ENCODE data around the gene TRIM24. TPM values are rescaled to one million over a fixed set of nuclear protein-coding genes. Genes with fewer than 3 reads are reported as not detected.
"Not testable (repeated sequence)": the region's sequence is repeated elsewhere in the genome, so short reads cannot be mapped to it uniquely, and the experiment has no call there.

TRIM24 gene
- total RNA-seq, 2 experiments from 2014 or later, result 11.6 to 12.3 TPM

DNA sequence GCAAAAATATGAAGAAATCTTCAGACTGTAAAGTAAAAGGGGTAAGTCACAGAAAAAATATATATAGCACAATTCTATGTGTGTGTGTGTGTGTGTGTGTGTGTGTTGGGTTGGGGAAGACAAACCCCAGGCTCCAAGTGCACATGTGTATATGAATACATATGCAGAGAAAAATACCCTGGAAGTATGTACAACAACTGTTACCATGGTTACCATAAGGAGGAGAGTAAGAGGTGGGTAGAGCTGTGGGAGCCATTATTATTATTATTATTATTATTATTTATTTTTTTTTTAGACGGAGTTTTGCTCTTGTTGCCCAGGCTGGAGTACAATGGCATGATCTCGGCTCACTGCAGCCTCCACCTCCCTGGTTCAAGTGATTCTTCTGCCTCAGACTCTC, 23.7 kb upstream of the TRIM24 start:
- Mint-ChIP-seq H3K27me3 (ENCODE audit: low read depth) (peaks cover 3% of the 10 kb centered on the region), H3K36me3 (ENCODE audit: low read depth) (peaks cover 4% of the 10 kb centered on the region), H3K9me3 (peaks cover 10% of the 10 kb centered on the region), H3K4me1 (ENCODE audit: low read depth) (no peaks in the 10 kb centered on the region), H3K4me3 (no peak overlapping the region), H3K27ac (no peak overlapping the region)
- CTCF ChIA-PET, result interaction anchor here (0.9 kb wide), 1 partner anchor 450 kb away, joined by 3 read pairs; no protein-coding TSS in a partner anchor
- no peak for DNase-seq
- intact Hi-C loops (cut with micrococcal nuclease), result no loop called here

- Mint-ChIP-seq H3K4me3 (no peak overlapping the region), H3K36me3 (ENCODE audit: low read depth) (peaks cover 2% of the 10 kb centered on the region), H3K9me3 (peaks cover 2% of the 10 kb centered on the region), H3K27me3 (ENCODE audit: low read depth) (no peaks in the 10 kb centered on the region), H3K4me1 (ENCODE audit: low read depth) (no peaks in the 10 kb centered on the region), H3K27ac (no peak overlapping the region)
- CTCF ChIA-PET, result no interaction called here
- intact Hi-C loops (cut with micrococcal nuclease), result no loop called here
- no peak for DNase-seq
Measured at GRCh38 chr7:138440460-138440859, 19.6 kb upstream of the TRIM24 start.

GRCh38 chr7:138442822-138443221, 17.2 kb upstream of the TRIM24 start:
- no peaks in the 10 kb centered on the region for H3K4me1 Mint-ChIP-seq (ENCODE audit: low read depth)
- CTCF ChIA-PET, result no interaction called here
- no peak overlapping the region for H3K27ac Mint-ChIP-seq
- DNase-seq, result no peak
- no peaks in the 10 kb centered on the region for H3K36me3 Mint-ChIP-seq (ENCODE audit: low read depth)
- no peak overlapping the region for H3K4me3 Mint-ChIP-seq
- H3K9me3 Mint-ChIP-seq, result no peaks in the 10 kb centered on the region
- intact Hi-C loops (cut with micrococcal nuclease), result no loop called here
- no peaks in the 10 kb centered on the region for H3K27me3 Mint-ChIP-seq (ENCODE audit: low read depth)

DNA sequence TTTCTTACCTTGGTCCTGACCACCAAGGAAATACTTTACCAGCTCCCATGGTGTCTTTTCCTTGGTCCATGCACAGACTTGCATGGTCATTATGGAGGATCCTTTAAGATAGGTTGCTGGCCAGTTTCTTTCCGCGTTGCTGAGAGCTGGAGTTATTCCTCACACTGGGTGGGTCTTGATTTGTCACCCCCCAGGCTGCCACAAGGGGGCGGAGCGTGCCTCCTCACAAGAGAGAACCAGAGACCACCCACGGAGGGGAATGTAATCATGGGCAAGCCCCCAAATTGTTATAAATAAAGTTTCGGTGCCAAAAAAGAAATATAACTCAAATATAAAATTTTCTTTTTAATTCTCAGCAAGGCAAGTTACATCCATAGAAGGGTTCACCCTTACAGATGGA, 10.5 kb upstream of the TRIM24 start:
- H3K4me3 Mint-ChIP-seq, result no peak overlapping the region
- DNase-seq, result peak; percentile 49
- no peak overlapping the region for H3K27ac Mint-ChIP-seq
- intact Hi-C loops (cut with micrococcal nuclease), result loop anchor here (1.0 kb wide), 2 partner anchors 289 to 416 kb away; no protein-coding TSS in a partner anchor
- no peaks in the 10 kb centered on the region for H3K27me3 Mint-ChIP-seq (ENCODE audit: low read depth)
- H3K36me3 Mint-ChIP-seq (ENCODE audit: low read depth), result no peaks in the 10 kb centered on the region
- H3K4me1 Mint-ChIP-seq (ENCODE audit: low read depth), result no peaks in the 10 kb centered on the region
- CTCF ChIA-PET, result interaction anchor here (0.6 to 1.1 kb wide), 2 partner anchors 290 to 630 kb away, joined by 3 to 5 read pairs; no protein-coding TSS in a partner anchor
- H3K9me3 Mint-ChIP-seq, result no peaks in the 10 kb centered on the region

- intact Hi-C loops (cut with micrococcal nuclease), result no loop called here
Measured at GRCh38 chr7:138455609-138456008, 4.5 kb upstream of the TRIM24 start.

DNA sequence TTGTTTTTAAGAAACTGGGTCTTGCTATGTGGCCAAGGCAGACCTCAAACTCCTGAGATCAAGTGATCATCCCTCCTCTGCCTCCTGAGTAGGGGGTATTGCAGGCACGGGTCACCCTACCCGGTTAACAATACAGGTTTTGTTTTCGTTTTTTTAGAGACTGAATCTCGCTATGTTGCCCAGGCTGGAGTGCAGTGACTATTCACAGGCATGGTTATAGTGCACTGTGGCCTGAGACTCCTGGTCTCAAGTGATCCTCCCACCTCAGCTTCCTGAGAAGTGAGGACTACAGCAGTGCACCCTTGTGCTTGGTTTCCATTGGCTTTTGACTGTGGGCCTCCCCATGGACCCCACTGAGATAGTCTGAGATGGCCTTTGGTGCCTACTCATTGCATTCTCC, 3.8 kb upstream of the TRIM24 start:
- Mint-ChIP-seq H3K4me3 (no peak overlapping the region), H3K4me1 (ENCODE audit: low read depth) (peaks cover 5% of the 10 kb centered on the region), H3K36me3 (ENCODE audit: low read depth) (peaks cover 2% of the 10 kb centered on the region), H3K9me3 (no peaks in the 10 kb centered on the region), H3K27ac (no peak overlapping the region), H3K27me3 (ENCODE audit: low read depth) (no peaks in the 10 kb centered on the region)
- intact Hi-C loops (cut with micrococcal nuclease), result no loop called here
- CTCF ChIA-PET, result interaction anchor here (0.6 kb wide), 1 partner anchor 420 kb away, joined by 3 read pairs; no protein-coding TSS in a partner anchor
- no peak for DNase-seq

More at GRCh38 chr7:138455609-138456008, 4.5 kb upstream of the TRIM24 start:
- peaks cover 3% of the 10 kb centered on the region for H3K4me1 Mint-ChIP-seq (ENCODE audit: low read depth)
- no peaks in the 10 kb centered on the region for H3K9me3 Mint-ChIP-seq
- no peak for DNase-seq
- no peak overlapping the region for H3K27ac Mint-ChIP-seq
- H3K27me3 Mint-ChIP-seq (ENCODE audit: low read depth), result no peaks in the 10 kb centered on the region
- H3K4me3 Mint-ChIP-seq, result no peak overlapping the region
- CTCF ChIA-PET, result no interaction called here
- H3K36me3 Mint-ChIP-seq (ENCODE audit: low read depth), result no peaks in the 10 kb centered on the region

GRCh38 chr7:138458576-138459412, 1.3 kb upstream of the TRIM24 start:
- peak overlapping the region; percentile 18 for H3K4me3 Mint-ChIP-seq
- intact Hi-C loops (cut with micrococcal nuclease), result loop anchor here (1.0 kb wide), 2 partner anchors 456 to 882 kb away; partner anchors contain the start of gene CREB3L2
- H3K27ac Mint-ChIP-seq, result no peak overlapping the region

GRCh38 chr7:138459413-138460175, 465 bp upstream of the TRIM24 start:
- H3K27ac Mint-ChIP-seq, result peak overlapping the region; percentile 63
- H3K27me3 Mint-ChIP-seq (ENCODE audit: low read depth), result no peaks in the 10 kb centered on the region
- CTCF ChIA-PET, result interaction anchor here (0.6 to 1.3 kb wide), 3 partner anchors 9 to 293 kb away, joined by 3 to 5 read pairs (median 3); no protein-coding TSS in a partner anchor
- H3K4me1 Mint-ChIP-seq (ENCODE audit: low read depth), result peaks cover 22% of the 10 kb centered on the region
- H3K4me3 Mint-ChIP-seq, result peak overlapping the region; percentile 94
- intact Hi-C loops (cut with micrococcal nuclease), result loop anchor here (1.0 to 10.0 kb wide), 12 partner anchors 19 to 901 kb away; partner anchors contain the start of genes CREB3L2, UBN2 and ZC3HAV1
- H3K36me3 Mint-ChIP-seq (ENCODE audit: low read depth), result peaks cover 10% of the 10 kb centered on the region
- DNase-seq, result peak; percentile 98
- H3K9me3 Mint-ChIP-seq, result no peaks in the 10 kb centered on the region

More at GRCh38 chr7:138458576-138459412, 1.3 kb upstream of the TRIM24 start:
- Mint-ChIP-seq H3K4me1 (ENCODE audit: low read depth) (peaks cover 19% of the 10 kb centered on the region), H3K27me3 (ENCODE audit: low read depth) (no peaks in the 10 kb centered on the region), H3K36me3 (ENCODE audit: low read depth) (peaks cover 7% of the 10 kb centered on the region), H3K9me3 (no peaks in the 10 kb centered on the region)
- CTCF ChIA-PET, result no interaction called here
- DNase-seq, result no peak

DNA sequence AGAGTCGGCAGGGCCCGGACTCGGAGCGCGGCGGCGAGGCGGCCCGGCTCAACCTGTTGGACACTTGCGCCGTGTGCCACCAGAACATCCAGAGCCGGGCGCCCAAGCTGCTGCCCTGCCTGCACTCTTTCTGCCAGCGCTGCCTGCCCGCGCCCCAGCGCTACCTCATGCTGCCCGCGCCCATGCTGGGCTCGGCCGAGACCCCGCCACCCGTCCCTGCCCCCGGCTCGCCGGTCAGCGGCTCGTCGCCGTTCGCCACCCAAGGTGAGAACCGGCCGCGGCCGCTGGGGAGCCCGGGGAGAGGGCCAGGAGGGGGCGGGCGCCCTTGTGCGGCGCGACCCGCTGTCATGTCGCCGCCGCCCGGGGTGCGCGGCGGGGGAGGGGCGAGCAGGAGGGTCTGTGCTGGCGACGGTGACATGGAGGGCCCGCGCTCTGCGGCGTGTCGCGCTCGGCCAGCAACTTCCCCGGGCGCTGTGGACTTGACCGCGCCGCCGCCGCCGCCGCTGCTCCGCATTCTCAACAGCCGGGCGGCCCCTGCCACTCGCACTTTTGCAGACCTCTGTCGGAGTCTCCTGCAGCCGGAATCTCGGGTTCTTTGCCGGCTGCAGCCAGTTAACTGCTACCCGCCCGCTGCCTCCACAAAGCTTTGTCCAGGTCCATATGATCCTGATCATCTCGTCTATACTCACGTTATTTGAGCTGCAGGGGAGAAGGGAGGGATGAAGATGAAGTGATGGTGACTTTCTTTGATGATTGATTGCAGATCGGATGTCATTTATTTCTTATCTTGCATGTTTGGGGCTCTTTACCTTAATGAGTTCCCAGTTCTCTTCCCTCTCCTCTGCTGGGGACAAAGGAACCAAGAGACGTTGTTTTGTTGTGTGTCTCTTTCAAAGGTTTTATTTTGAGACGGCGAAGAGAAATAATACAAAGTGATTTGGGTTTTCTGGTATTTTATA, 869 bp downstream of the TRIM24 start:
- Mint-ChIP-seq H3K36me3 (ENCODE audit: low read depth) (peaks cover 10% of the 10 kb centered on the region), H3K9me3 (no peaks in the 10 kb centered on the region), H3K27me3 (ENCODE audit: low read depth) (no peaks in the 10 kb centered on the region), H3K4me1 (ENCODE audit: low read depth) (peaks cover 31% of the 10 kb centered on the region), H3K4me3 (peak overlapping the region; percentile 94), H3K27ac (peak overlapping the region; percentile 80)
- CTCF ChIA-PET, result interaction anchor here (1.1 to 1.3 kb wide), 2 partner anchors 295 to 405 kb away, joined by 3 to 5 read pairs; no protein-coding TSS in a partner anchor
- DNase-seq, result peak; percentile 47
- intact Hi-C loops (cut with micrococcal nuclease), result loop anchor here (1.0 to 10.0 kb wide), 10 partner anchors 17 to 899 kb away; partner anchors contain the start of genes UBN2 and ZC3HAV1

- Mint-ChIP-seq H3K4me1 (ENCODE audit: low read depth) (peaks cover 43% of the 10 kb centered on the region), H3K36me3 (ENCODE audit: low read depth) (peaks cover 10% of the 10 kb centered on the region)
- DNase-seq; H3K4me3 Mint-ChIP-seq; H3K27me3 Mint-ChIP-seq (ENCODE audit: low read depth); H3K27ac Mint-ChIP-seq; CTCF ChIA-PET; H3K9me3 Mint-ChIP-seq: not testable (repeated sequence)
- intact Hi-C loops (cut with micrococcal nuclease), result loop anchor here (5.0 to 10.0 kb wide), 3 partner anchors 144 to 642 kb away; partner anchors contain the start of gene ZC3HAV1
Measured at GRCh38 chr7:138463291-138463618, 3.2 kb downstream of the TRIM24 start.

DNA sequence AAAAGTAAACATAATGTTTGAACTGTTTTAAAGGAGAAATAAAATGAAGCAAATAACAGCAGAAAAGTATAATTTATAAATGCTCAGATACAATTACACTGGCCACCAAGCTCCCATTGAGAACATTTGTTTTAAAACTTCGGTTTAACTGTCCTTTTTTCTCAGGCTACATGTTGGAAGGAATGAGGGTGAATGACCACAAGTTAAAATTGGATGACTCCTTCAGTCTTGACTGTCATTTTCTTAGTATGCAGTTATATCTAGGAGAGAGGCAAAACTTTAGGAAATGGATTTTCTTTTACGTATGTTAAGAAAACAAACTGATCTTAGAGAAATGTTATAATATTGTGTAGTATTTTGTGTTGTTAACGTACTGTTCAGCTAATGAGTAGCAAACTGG, 5.0 kb downstream of the TRIM24 start:
- peaks cover 10% of the 10 kb centered on the region for H3K36me3 Mint-ChIP-seq (ENCODE audit: low read depth)
- no peak for DNase-seq
- CTCF ChIA-PET, result interaction anchor here (1.1 kb wide), 1 partner anchor 15 kb away, joined by 3 read pairs; no protein-coding TSS in a partner anchor
- intact Hi-C loops (cut with micrococcal nuclease), result loop anchor here (10.0 kb wide), 1 partner anchor 640 kb away; the partner anchor contains the start of gene ZC3HAV1
- no peak overlapping the region for H3K4me3 Mint-ChIP-seq
- H3K27me3 Mint-ChIP-seq (ENCODE audit: low read depth), result no peaks in the 10 kb centered on the region
- H3K4me1 Mint-ChIP-seq (ENCODE audit: low read depth), result peaks cover 51% of the 10 kb centered on the region
- no peaks in the 10 kb centered on the region for H3K9me3 Mint-ChIP-seq
- no peak overlapping the region for H3K27ac Mint-ChIP-seq
